Mammary epithelial cell (primary cell): ENCODE results near the gene NASP.

Source experiments
- EZH2 ChIP-seq: IDR thresholded peaks from 2 replicates; pipeline ENCODE4 v1.6.1; 2012; ENCODE audit warnings: low read length, inconsistent platforms, borderline replicate concordance
- TF ChIP-seq, protein P1 (sequence below), 2 donors: IDR thresholded peaks in 1 of 2; conservative IDR thresholded peaks in 1 of 2; 2 replicates each; pipeline ENCODE4 v1.5.1; 2011 to 2012; ENCODE audit warnings: inconsistent platforms in 2 of 2, low read length in 2 of 2, mild to moderate bottlenecking in 2 of 2, control low read depth in 1 of 2, low read depth in 1 of 2; ENCODE audit not compliant: insufficient read depth in 1 of 2; ENCODE audit errors: extremely low read depth in 1 of 2

DNA sequence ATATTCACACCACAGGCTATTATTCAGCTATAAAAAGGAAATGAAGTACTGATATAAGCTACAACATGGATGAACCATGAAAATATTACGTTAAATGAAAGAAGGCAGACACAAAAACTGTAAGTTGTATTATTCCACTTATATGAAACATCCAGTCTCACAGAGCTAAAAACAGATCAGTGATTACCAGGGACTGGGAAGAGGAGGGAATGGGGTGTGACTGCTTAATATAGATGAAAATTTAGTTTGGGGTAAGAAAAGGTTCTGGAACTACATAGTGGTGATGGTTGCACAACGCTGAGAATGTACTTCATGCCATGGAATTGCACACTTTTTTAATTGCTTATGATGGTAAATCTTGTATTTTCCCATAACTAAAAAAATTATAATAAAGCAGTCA lies 83.0 kb downstream of the NASP start:
- TF ChIP-seq, protein P1, sequence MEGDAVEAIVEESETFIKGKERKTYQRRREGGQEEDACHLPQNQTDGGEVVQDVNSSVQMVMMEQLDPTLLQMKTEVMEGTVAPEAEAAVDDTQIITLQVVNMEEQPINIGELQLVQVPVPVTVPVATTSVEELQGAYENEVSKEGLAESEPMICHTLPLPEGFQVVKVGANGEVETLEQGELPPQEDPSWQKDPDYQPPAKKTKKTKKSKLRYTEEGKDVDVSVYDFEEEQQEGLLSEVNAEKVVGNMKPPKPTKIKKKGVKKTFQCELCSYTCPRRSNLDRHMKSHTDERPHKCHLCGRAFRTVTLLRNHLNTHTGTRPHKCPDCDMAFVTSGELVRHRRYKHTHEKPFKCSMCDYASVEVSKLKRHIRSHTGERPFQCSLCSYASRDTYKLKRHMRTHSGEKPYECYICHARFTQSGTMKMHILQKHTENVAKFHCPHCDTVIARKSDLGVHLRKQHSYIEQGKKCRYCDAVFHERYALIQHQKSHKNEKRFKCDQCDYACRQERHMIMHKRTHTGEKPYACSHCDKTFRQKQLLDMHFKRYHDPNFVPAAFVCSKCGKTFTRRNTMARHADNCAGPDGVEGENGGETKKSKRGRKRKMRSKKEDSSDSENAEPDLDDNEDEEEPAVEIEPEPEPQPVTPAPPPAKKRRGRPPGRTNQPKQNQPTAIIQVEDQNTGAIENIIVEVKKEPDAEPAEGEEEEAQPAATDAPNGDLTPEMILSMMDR (conservative IDR thresholded peaks at IDR 0.05 in 1 of 2, IDR thresholded peaks at IDR 0.05 in 1 of 2; ENCODE audit: extremely low read depth in 1 of 2, insufficient read depth in 1 of 2, low read depth in 1 of 2, low read length in 2 of 2) = no peak
- no peak for TF ChIP-seq EZH2
